Ectodermal cell (in vitro differentiated cells): Measurements from ENCODE around the gene ICA1.

Experiments used
- H3K27ac ChIP-seq: 2 replicates; pipeline ENCODE4 v1.7.0; 2013; ENCODE audit warnings: mild to moderate bottlenecking, low read depth, low read length; ENCODE audit not compliant: insufficient read depth, poor library complexity, severe bottlenecking
- H3K27me3 ChIP-seq: 2 replicates; pipeline ENCODE4 v1.7.0; 2013; ENCODE audit warnings: mild to moderate bottlenecking, low read length; ENCODE audit not compliant: insufficient read depth, control insufficient read depth, poor library complexity, severe bottlenecking
- H3K36me3 ChIP-seq: one replicate; pipeline ENCODE4 v1.7.0; 2013; ENCODE audit warnings: low read length; ENCODE audit not compliant: control insufficient read depth, insufficient read depth
- H3K4me1 ChIP-seq: one replicate; pipeline ENCODE4 v1.7.0; 2013; ENCODE audit warnings: low read length; ENCODE audit not compliant: control insufficient read depth, insufficient read depth
- H3K4me3 ChIP-seq: 2 replicates; pipeline ENCODE4 v1.7.0; 2013; ENCODE audit warnings: low read depth, low read length, control low read depth; ENCODE audit not compliant: insufficient read depth
- H3K9me3 ChIP-seq: 2 replicates; pipeline ENCODE4 v1.7.0; 2013; ENCODE audit warnings: mild to moderate bottlenecking, low read length, moderate library complexity; ENCODE audit not compliant: control insufficient read depth
- WGBS, 2 experiments: methylation state at CpG; one replicate each; pipeline ENCODE4 v1.1.7; 2013; ENCODE audit warnings: missing lambda C conversion rate in 2 of 2; 5-methylcytosine and 5-hydroxymethylcytosine counted together

ICA1 gene

DNA sequence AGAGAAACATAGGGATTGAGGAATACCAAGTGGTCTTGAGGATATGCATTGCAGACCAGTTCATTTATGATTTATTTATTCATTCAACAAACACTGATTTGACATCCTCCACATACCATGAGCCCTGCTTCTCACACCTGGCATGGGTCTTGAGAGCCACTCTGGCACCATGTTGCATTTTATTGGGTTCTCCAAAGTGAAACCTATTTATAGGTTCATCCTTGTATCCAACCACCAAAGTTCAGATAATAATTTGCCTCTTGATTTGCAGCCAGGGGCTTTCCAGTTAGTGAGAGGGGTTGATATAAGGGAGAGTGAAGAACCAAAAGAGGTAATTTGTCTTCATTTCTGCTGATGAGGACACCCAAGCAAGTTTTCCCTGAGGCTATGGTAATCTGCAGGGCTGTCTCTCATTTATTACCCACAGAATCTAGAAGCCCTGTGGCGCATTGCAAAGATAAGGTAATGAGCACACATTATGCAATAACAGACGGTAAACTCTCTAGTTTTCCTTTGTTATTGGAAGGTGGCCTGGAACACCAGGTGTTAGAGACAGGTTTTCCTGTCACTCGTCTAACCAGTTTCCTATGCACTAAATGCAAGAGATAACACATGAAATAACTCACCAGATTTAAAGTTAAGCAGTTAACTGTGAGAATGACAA, 28.8 kb upstream of the ICA1 start:
- Histone ChIP-seq H3K9me3 (no peaks in the 10 kb centered on the region), H3K36me3 (no peaks in the 10 kb centered on the region), H3K27me3 (no peaks in the 10 kb centered on the region), H3K27ac (no peak overlapping the region), H3K4me3 (no peak overlapping the region), H3K4me1 (no peaks in the 10 kb centered on the region)
- WGBS, 2 experiments = 83 to 84% methylated on average over 3 of the region's 3 CpGs

GRCh38 chr7:8286118-8286517, 24.2 kb upstream of the ICA1 start:
- H3K4me1 ChIP-seq = no peaks in the 10 kb centered on the region
- no peaks in the 10 kb centered on the region for H3K27me3 ChIP-seq
- H3K9me3 ChIP-seq = no peaks in the 10 kb centered on the region
- no peak overlapping the region for H3K4me3 ChIP-seq
- WGBS, 2 experiments = 69 to 89% methylated on average over 1 to 2 of the region's 2 CpGs
- no peak overlapping the region for H3K27ac ChIP-seq
- H3K36me3 ChIP-seq = no peaks in the 10 kb centered on the region

DNA sequence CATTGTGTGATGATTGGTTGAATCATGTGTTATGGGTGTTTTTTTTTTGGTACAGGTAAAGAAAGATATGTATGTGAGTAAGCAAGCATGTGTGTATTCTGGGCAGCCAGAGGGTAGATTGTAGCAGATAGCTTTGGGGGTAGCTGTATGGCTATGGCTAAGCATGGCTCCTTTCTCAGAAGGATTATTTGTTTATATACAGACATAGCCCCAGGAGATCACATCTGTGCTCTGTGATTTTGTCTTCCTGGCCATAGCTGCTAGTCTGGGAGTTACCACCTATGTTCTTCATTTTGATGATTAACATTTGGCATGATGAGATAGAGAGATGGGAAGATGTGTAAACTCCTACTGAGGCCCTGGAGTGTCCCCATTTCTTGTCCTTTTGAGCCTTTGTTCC, 23.2 kb upstream of the ICA1 start:
- Histone ChIP-seq H3K27ac (no peak overlapping the region), H3K4me1 (no peaks in the 10 kb centered on the region), H3K9me3 (no peaks in the 10 kb centered on the region), H3K27me3 (no peaks in the 10 kb centered on the region), H3K36me3 (no peaks in the 10 kb centered on the region), H3K4me3 (no peak overlapping the region)

DNA sequence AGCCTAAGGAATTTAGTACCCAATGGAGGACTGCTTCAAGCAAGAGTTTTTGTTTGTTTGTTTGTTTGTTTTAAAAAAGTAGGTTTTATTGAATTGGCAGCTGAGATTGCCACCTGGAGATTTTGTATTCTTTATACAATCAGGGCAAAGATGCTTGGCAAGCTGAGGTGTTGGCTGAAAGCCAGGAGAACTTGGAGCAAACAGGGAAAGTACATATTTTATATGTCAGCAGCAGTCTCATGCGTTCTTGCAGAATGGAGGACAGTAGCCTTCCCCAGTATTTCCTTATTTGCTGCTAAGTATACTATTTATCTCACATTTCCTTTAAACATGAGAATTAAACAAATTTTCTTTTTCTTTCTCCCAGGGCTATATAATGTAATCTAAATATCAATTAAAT, 22.6 kb upstream of the ICA1 start:
- 95 to 100% methylated on average over 1 of the region's 1 CpG for WGBS, 2 experiments

GRCh38 chr7:8283968-8284367, 22.0 kb upstream of the ICA1 start:
- Histone ChIP-seq H3K9me3 (no peaks in the 10 kb centered on the region), H3K27me3 (no peaks in the 10 kb centered on the region), H3K36me3 (no peaks in the 10 kb centered on the region), H3K27ac (no peak overlapping the region), H3K4me1 (no peaks in the 10 kb centered on the region), H3K4me3 (no peak overlapping the region)
- WGBS, 2 experiments = 88 to 89% methylated on average over 2 of the region's 2 CpGs

More for the DNA sequence above, 22.6 kb upstream of the ICA1 start:
- no peaks in the 10 kb centered on the region for H3K36me3 ChIP-seq
- no peak overlapping the region for H3K4me3 ChIP-seq
- no peaks in the 10 kb centered on the region for H3K4me1 ChIP-seq
- no peaks in the 10 kb centered on the region for H3K9me3 ChIP-seq
- H3K27ac ChIP-seq = no peak overlapping the region
- no peaks in the 10 kb centered on the region for H3K27me3 ChIP-seq

DNA sequence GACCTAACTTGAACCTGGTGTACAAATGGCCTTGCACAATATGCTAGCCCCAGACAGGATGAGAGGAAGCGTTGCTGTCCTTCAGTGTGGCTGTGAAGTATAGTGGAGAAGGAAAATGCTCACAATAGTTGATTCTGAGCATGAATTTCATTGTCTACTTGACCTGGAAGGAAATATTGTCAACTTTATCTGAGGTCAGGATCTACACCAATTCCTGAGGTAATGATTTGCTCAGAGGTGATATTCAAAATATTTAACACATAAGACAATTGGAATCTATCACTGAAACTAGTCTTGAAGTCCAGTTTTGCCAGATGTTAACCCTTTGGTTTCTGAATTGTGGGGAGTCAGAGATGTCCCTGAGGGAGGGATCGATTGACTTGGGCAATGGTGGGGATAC, 20.9 kb upstream of the ICA1 start:
- no peak overlapping the region for H3K4me3 ChIP-seq
- H3K27me3 ChIP-seq = no peaks in the 10 kb centered on the region
- H3K9me3 ChIP-seq = no peaks in the 10 kb centered on the region
- no peaks in the 10 kb centered on the region for H3K4me1 ChIP-seq
- no peak overlapping the region for H3K27ac ChIP-seq
- no peaks in the 10 kb centered on the region for H3K36me3 ChIP-seq
- WGBS, 2 experiments = 90 to 98% methylated on average over 2 of the region's 2 CpGs

DNA sequence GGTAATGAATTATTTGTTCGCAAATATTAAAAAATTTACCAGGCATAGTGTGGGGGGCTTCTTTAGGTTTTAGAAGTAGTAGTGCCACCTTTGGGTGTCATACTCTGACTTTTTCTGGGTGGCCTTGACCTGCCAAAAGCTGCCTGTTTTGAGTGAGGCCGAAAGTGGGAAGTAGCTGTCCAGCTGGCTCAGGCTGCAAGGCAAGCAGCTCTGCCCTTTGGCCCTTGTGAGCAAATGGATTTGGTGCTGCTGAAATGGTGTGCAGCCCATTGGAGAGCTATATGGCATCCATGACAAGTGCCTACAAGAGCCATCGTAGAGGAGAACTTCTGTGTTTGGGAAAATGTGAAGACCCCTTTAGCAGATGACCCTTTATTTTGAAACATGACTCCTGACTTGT, 20.2 kb upstream of the ICA1 start:
- no peaks in the 10 kb centered on the region for H3K36me3 ChIP-seq
- H3K9me3 ChIP-seq = no peaks in the 10 kb centered on the region
- WGBS, 2 experiments = 90 to 98% methylated on average over 3 of the region's 3 CpGs
- no peak overlapping the region for H3K27ac ChIP-seq
- no peaks in the 10 kb centered on the region for H3K27me3 ChIP-seq
- no peak overlapping the region for H3K4me3 ChIP-seq
- no peaks in the 10 kb centered on the region for H3K4me1 ChIP-seq

- Histone ChIP-seq H3K27me3 (no peaks in the 10 kb centered on the region), H3K27ac (no peak overlapping the region), H3K9me3 (no peaks in the 10 kb centered on the region), H3K4me1 (no peaks in the 10 kb centered on the region), H3K4me3 (no peak overlapping the region), H3K36me3 (no peaks in the 10 kb centered on the region)
- WGBS, 2 experiments = 92 to 100% methylated on average over 2 of the region's 2 CpGs
Measured at GRCh38 chr7:8278183-8278582, 16.2 kb upstream of the ICA1 start.

- Histone ChIP-seq H3K27ac (no peak overlapping the region), H3K9me3 (no peaks in the 10 kb centered on the region), H3K4me1 (no peaks in the 10 kb centered on the region), H3K27me3 (no peaks in the 10 kb centered on the region), H3K36me3 (no peaks in the 10 kb centered on the region), H3K4me3 (no peak overlapping the region)
- 63 to 88% methylated on average over 2 of the region's 3 CpGs for WGBS, 2 experiments
Measured at GRCh38 chr7:8277394-8277982, 15.5 kb upstream of the ICA1 start.

- H3K36me3 ChIP-seq = no peaks in the 10 kb centered on the region
- H3K27me3 ChIP-seq = no peaks in the 10 kb centered on the region
- H3K4me3 ChIP-seq = no peak overlapping the region
- 88 to 94% methylated on average over 1 to 2 of the region's 2 CpGs for WGBS, 2 experiments
- no peak overlapping the region for H3K27ac ChIP-seq
- no peaks in the 10 kb centered on the region for H3K4me1 ChIP-seq
- no peaks in the 10 kb centered on the region for H3K9me3 ChIP-seq
Measured at GRCh38 chr7:8274589-8274988, 12.6 kb upstream of the ICA1 start.

GRCh38 chr7:8271960-8272359, 10.0 kb upstream of the ICA1 start:
- Histone ChIP-seq H3K4me1 (no peaks in the 10 kb centered on the region), H3K36me3 (no peaks in the 10 kb centered on the region), H3K27ac (no peak overlapping the region), H3K4me3 (no peak overlapping the region), H3K27me3 (no peaks in the 10 kb centered on the region), H3K9me3 (no peaks in the 10 kb centered on the region)
